Cardiac fibroblast (primary cell): Measurements from ENCODE around the gene HOXB4.

Experiments used
- DNase-seq, 2 donors: peaks; one replicate each; pipeline versions ENCODE4 v3.0.0 to v3.0.0-alpha.2; 2010; ENCODE audit warnings: low read depth in 2 of 2
- H3K4me3 ChIP-seq, 2 donors: replicated peaks in 1 of 2; 1 replicate in 1 of 2; 2 replicates in 1 of 2; pipeline ENCODE4 v1.5.1; 2011; ENCODE audit warnings: low read depth in 2 of 2, low read length in 2 of 2, mild to moderate bottlenecking in 2 of 2, moderate library complexity in 1 of 2
- TF ChIP-seq, protein P1 (sequence below): IDR thresholded peaks from one replicate; pipeline ENCODE4 v1.5.1; 2011; ENCODE audit warnings: low read depth, mild to moderate bottlenecking, low read length, inconsistent platforms

HOXB4 gene

DNA sequence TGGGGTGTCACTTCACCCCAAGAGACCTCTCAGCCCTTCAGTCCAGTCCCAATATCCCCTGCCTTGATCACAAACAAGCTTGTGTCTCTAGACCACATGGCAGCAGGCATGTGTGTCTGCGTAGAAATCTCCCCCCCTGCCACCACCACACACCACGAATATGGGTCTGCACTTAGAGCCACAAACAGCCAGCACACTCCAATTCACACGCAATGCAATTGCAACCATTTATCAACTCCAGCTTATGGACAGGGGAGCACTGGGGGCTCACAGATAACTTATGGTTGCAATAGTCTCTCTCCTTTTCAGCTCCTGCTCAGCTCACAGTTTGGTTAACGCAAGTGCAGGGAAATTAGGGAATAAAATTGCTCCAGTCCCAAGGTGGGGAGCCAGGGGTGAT is 45.4 kb upstream of the HOXB4 start:
- no peak overlapping the region for H3K4me3 ChIP-seq
- DNase-seq = no peak
- TF ChIP-seq, protein P1, sequence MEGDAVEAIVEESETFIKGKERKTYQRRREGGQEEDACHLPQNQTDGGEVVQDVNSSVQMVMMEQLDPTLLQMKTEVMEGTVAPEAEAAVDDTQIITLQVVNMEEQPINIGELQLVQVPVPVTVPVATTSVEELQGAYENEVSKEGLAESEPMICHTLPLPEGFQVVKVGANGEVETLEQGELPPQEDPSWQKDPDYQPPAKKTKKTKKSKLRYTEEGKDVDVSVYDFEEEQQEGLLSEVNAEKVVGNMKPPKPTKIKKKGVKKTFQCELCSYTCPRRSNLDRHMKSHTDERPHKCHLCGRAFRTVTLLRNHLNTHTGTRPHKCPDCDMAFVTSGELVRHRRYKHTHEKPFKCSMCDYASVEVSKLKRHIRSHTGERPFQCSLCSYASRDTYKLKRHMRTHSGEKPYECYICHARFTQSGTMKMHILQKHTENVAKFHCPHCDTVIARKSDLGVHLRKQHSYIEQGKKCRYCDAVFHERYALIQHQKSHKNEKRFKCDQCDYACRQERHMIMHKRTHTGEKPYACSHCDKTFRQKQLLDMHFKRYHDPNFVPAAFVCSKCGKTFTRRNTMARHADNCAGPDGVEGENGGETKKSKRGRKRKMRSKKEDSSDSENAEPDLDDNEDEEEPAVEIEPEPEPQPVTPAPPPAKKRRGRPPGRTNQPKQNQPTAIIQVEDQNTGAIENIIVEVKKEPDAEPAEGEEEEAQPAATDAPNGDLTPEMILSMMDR = no peak

DNA sequence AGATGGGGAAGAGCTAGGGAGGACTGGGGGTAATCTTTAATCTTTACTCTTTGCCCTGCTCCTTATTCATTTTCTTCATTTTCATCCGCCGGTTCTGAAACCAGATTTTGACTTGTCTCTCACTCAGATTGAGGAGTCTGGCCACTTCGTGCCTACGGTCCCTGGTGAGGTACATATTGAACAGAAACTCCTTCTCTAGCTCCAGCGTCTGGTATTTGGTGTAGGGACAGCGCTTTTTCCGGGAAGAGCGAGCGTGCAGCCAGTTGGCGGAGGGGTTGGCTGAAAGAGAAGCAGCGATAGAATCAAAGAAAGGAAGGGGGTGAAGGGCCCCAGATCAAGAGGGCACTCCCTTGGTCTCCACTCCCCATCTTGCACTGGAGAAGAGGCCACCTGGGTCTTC is 44.7 kb upstream of the HOXB4 start:
- TF ChIP-seq, protein P1 = no peak
- H3K4me3 ChIP-seq = no peak overlapping the region
- no peak for DNase-seq

DNA sequence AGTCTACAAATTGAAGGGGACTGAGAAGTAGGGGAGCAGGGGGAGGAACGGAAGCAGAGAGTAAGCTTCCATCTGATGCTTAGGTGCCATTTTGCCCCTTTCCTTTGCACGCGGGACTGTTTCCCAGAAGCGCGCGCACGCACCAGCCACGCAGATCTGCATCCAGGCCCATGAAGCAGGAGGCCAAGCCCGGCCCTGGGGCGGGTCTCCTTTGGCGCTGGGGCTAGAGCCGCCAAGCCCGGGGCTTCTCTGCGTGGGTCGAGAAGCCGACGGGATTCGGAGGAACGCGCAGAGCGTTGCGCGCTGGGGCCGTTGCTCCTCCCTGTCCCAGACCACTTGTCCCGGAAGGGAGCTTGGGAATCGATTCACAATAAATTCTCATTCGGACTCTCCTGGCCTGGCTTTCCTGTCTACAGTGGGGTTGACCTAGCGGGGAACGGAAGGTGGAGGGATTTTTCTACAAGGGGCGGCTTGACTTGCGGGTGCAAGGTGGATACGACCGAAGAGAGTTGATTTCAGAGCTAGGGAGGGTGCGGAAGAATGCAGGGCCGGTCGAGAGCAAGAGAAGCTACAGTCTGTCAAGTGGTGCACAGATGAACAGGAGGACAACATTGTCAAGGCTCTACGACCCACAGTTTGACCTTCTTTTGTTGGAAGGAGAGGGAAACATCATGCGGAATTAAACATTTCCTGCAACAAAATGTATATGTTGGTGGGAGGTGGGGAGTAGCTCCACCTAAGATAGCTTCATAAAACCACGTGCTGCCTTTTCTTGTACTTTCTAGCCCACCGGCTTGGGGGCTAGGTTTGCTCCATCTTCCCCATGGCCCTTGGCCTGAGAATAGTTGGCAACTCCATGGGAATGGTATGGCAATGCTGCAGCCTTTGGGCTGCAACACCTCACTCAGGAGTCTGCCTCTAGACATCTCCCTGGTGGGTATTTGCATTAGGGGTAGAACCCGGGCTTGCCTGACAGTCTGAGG is 43.6 kb upstream of the HOXB4 start:
- no peak overlapping the region for H3K4me3 ChIP-seq
- TF ChIP-seq, protein P1 = no peak
- no peak for DNase-seq

DNA sequence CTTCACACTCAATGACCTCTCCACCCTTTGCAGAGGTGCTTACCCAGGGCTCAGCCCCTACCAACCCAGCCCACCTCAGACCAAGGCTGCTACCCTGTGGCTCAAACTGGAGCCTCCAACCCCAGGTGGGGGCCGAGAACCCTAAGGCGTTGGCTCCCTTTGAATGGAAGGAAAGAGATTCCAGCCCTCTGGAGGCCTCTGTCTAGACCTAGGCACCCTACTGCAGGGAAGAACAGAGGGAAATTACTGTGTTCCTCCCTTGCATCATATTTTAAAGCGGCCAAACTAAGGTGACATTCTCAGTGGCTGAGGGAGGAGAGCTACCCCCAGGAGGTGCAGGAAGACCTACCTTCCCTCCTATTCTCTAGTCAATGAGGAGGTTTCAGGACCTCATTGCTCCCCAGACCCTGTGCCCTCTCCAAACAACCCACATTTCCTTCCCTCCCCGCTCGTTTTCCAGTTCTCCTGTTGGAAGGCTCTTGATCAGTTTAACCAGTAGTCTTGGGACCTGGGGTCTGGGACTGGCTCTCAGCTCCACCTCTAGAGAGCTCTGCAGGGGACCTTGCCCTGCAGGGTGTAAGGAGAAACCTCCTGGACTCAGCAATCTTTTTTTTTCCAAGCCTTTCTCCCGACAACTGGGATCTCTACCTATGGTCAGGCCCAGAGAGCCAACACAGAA is 42.5 kb upstream of the HOXB4 start:
- H3K4me3 ChIP-seq = no peak overlapping the region
- TF ChIP-seq, protein P1 = no peak
- DNase-seq = no peak

DNA sequence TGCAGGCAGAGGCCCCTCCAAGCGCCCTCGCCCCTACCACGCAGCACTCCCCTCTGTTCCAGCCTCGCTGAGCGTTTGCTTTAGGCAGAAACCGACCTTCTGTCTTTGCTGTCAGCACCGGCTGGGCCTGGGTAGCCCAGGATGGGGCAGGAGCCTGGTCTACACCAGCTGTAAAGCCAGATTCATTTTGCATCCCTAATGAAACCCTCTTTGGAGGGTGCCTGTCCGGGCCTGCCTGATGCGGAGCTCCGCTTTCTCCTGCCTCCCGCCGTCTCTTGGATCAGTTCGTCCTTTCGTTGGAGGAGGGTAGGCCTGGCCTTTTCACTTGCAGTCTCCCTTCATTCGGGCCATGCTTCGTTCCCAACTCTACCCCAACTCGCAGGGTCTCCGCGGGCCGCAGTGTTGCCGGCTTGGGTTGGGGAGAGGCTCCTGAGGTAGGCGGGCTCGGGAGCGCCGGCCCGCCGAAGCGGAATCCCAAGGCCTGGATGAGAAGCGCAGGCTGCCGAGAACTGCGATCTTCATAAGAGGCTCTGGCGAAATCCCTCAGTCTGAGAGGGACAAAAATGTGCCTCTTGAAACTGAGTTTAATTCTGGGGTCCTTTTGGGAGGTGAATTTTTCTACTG is 41.8 kb upstream of the HOXB4 start:
- H3K4me3 ChIP-seq = no peak overlapping the region
- no peak for DNase-seq
- TF ChIP-seq, protein P1 = no peak

DNA sequence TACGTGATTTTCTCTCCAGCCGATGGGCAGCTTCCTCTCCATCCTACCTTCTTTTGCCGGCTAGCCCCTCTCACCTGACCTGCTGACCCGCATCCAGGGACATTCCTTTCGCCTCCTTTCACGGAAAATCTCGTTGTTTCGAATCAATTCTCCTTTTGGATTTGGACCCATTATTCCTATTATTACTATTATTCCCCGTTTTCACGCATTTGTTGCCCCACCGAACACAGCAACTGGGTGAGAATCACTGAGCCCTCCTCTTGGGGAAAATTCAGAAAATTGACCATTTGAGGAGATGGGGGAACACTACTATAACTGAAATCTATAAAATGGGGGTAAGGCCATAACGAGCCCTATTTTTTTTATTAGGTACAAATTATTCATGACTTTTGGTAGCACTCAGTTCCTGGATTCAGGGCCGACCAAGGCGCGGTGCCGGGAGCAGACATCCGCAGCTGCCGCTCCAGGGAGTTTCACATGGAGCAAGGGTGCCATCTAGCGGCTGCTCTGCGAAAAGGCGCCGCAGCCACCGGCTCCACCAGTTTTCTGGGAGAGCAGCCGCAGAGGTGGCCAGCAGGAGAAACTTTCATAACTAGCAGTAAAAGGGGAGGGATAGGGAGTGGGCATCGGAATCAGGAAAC is 40.2 kb upstream of the HOXB4 start:
- TF ChIP-seq, protein P1 = peak; percentile 97
- no peak overlapping the region for H3K4me3 ChIP-seq
- DNase-seq = peak; percentile 83 to 84
